BLaER1 (cell line): ENCODE measurements around the gene VPS45.

Source experiments
- H3K27ac ChIP-seq: shearing (Covaris generic); formaldehyde crosslinking; 2 replicates; pipeline ENCODE4 v1.8.1; 2022
- H3K27me3 ChIP-seq: shearing (Covaris generic); formaldehyde crosslinking; 2 replicates; pipeline ENCODE4 v1.8.1; 2022
- H3K36me3 ChIP-seq: shearing (Covaris generic); formaldehyde crosslinking; 2 replicates; pipeline ENCODE4 v1.8.1; 2022
- H3K4me1 ChIP-seq: shearing (Covaris generic); formaldehyde crosslinking; 2 replicates; pipeline ENCODE4 v1.8.1; 2022
- H3K4me2 ChIP-seq: shearing (Covaris generic); formaldehyde crosslinking; 2 replicates; pipeline ENCODE4 v1.8.1; 2022
- H3K4me3 ChIP-seq: shearing (Covaris generic); formaldehyde crosslinking; 2 replicates; pipeline ENCODE4 v1.8.1; 2022
- H3K9ac ChIP-seq: shearing (Covaris generic); formaldehyde crosslinking; 2 replicates; pipeline ENCODE4 v1.8.1; 2022
- H3K9me3 ChIP-seq: shearing (Covaris generic); formaldehyde crosslinking; 2 replicates; pipeline ENCODE4 v1.8.1; 2022
- H4K20me1 ChIP-seq: shearing (Covaris generic); formaldehyde crosslinking; 2 replicates; pipeline ENCODE4 v1.8.1; 2022
- Cebpa-rat ChIP-seq: shearing (Covaris generic); IDR thresholded peaks from 2 replicates; pipeline ENCODE4 v1.8.1; 2022

Gene VPS45

DNA sequence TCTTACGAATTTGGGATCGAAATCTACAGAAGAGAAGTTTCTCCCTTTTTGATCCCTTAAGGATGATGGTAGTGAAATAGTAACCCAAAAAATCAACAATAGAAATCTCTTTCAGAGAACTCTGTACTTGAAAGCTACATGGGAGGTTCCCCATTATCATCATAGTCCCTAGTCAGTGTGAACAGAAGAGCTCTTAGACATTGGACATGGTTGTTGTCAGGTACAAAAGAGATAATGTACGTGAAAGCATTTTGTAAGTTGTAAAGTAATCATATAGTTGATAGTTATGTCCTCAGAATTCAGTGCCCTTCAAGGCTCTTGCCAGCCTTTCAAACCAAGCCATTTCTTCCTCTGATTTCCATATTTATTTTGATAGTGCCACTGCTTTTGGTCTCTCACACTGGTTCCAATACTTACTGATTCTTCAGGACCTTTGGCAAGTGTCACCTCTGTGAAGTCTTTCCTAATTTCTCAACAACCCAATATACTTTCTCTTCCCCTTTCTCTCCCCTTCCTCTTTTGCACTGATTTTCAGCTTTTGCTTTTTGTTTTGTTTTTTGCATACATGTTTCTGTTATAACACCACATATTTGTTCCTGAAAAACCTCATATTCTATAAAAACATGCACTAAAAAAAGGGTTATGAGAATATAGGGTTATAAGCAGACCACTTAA is 22.4 kb downstream of the VPS45 start:
- H3K4me1 ChIP-seq = peaks cover 7% of the 10 kb centered on the region; the same call in 1 of the 2 replicates

GRCh38 chr1:150092180-150092791 is 24.7 kb downstream of the VPS45 start:
- no peaks in the 10 kb centered on the region for H4K20me1 ChIP-seq
- H3K27me3 ChIP-seq = no peaks in the 10 kb centered on the region
- H3K4me3 ChIP-seq = no peak overlapping the region
- no peak for TF ChIP-seq Cebpa-rat
- no peak overlapping the region for H3K9ac ChIP-seq
- H3K36me3 ChIP-seq = peaks cover 13% of the 10 kb centered on the region
- no peaks in the 10 kb centered on the region for H3K9me3 ChIP-seq
- H3K4me2 ChIP-seq = no peak overlapping the region
- peaks cover 7% of the 10 kb centered on the region; the same call in 1 of the 2 replicates for H3K4me1 ChIP-seq
- no peak overlapping the region for H3K27ac ChIP-seq

More for the DNA sequence above, 22.4 kb downstream of the VPS45 start:
- H3K27me3 ChIP-seq = no peaks in the 10 kb centered on the region
- no peak overlapping the region for H3K9ac ChIP-seq
- H3K4me3 ChIP-seq = no peak overlapping the region
- H3K36me3 ChIP-seq = peaks cover 16% of the 10 kb centered on the region
- no peaks in the 10 kb centered on the region for H4K20me1 ChIP-seq
- TF ChIP-seq Cebpa-rat = no peak
- H3K4me2 ChIP-seq = no peak overlapping the region
- no peak overlapping the region for H3K27ac ChIP-seq
- no peaks in the 10 kb centered on the region for H3K9me3 ChIP-seq

DNA sequence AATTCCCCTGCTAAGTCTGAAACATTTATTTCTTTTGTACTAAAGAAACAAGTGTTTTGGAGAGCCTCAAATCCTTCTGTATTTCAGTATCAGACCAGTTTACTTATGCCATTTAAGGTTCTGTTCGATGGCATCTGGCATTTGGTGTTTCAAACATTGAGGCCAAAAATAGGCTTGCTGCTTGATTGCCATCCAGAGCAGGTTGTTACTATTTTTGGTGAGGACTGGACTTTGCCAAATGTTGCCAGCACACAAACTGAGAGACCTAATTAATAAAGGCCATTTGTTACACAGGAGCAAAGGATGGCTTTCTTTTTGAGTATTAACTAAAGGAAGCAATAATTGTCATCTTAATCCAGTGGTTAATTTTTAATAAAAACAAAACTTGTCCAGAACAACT is 26.2 kb downstream of the VPS45 start:
- peaks cover 1% of the 10 kb centered on the region for H3K36me3 ChIP-seq
- H3K27me3 ChIP-seq = no peaks in the 10 kb centered on the region
- no peak overlapping the region for H3K4me2 ChIP-seq
- H3K27ac ChIP-seq = no peak overlapping the region
- H3K4me1 ChIP-seq = peaks cover 7% of the 10 kb centered on the region; the same call in 1 of the 2 replicates
- H3K9ac ChIP-seq = no peak overlapping the region
- TF ChIP-seq Cebpa-rat = no peak
- no peaks in the 10 kb centered on the region for H4K20me1 ChIP-seq
- H3K9me3 ChIP-seq = no peaks in the 10 kb centered on the region
- H3K4me3 ChIP-seq = no peak overlapping the region

DNA sequence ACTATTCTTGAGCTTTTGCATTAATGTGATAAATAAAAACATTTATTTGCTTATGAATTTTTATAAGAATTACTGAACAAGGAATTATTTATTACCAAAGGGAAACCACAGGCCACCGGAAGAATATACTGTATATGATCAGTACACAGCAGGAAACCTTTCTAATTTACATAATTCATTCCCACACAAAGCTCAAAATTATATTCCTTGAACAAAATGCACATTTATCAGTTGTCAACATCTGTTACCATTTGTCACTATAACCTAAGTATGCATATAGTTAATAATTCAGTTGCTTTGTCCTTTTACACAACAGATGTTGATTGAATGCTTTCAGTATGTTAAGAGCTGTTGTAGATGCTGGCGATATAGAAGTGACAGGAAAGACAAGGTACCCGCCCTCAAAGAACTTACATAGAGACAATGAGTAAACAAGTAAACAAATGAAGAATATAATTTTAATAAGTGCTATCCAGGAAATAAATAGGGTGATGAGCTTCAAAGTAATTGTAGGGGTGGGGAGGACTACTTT is 27.2 kb downstream of the VPS45 start:
- Histone ChIP-seq H3K4me2 (no peak overlapping the region), H3K9me3 (no peaks in the 10 kb centered on the region), H3K4me1 (peaks cover 9% of the 10 kb centered on the region; the same call in 1 of the 2 replicates), H3K36me3 (peaks cover 9% of the 10 kb centered on the region), H3K4me3 (no peak overlapping the region), H3K27ac (no peak overlapping the region), H4K20me1 (no peaks in the 10 kb centered on the region), H3K9ac (no peak overlapping the region), H3K27me3 (no peaks in the 10 kb centered on the region)
- no peak for TF ChIP-seq Cebpa-rat

DNA sequence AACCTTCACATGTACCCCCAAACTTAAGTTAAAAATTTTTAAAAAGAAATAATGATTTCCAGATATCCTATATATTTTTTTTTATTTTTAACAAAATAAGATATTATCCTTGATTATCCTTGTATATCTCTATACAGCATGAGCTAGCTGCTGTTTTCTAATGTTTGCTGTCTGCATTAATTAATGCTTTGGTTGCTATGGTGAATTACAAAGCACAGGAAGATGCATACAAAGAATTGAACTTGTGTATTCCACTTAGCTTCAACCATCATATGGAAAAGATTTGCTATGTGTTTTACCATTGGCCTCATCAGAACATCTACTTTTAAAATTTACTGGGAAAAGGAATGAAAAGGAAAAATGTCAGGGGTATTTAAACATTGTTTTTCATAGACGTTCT is 35.4 kb downstream of the VPS45 start:
- H3K27me3 ChIP-seq = no peaks in the 10 kb centered on the region
- no peak overlapping the region for H3K4me3 ChIP-seq
- H3K9me3 ChIP-seq = peaks cover 10% of the 10 kb centered on the region
- no peak overlapping the region for H3K9ac ChIP-seq
- no peak for TF ChIP-seq Cebpa-rat
- H3K4me2 ChIP-seq = no peak overlapping the region
- H3K27ac ChIP-seq = no peak overlapping the region
- H3K4me1 ChIP-seq = 0 out of 2 replicates have a peak, but pooled peaks cover 6% of the 10 kb centered on the region
- peaks cover 22% of the 10 kb centered on the region for H3K36me3 ChIP-seq
- no peaks in the 10 kb centered on the region for H4K20me1 ChIP-seq

DNA sequence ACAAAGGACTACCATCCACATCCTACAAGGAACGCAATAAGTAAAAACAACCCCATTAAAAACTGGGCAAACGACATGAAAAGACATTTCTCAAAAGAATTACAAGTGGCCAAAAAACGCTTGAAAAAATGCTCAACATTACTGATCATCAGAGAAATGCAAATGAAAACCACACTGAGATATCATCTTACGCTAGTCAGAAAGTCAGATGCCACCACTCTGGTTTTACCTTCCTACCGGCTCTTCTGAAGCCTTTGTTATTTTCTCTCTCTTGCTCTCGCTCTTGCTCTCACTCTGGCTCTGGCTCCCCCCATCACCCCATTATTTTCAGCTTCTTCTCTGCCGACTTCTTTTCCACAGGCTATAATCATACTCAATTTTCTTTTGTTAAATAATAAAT is 38.8 kb downstream of the VPS45 start:
- Histone ChIP-seq H3K27ac (no peak overlapping the region), H3K36me3 (0 out of 2 replicates have a peak, but pooled peaks cover 5% of the 10 kb centered on the region), H3K4me2 (no peak overlapping the region), H3K9me3 (no peaks in the 10 kb centered on the region), H3K27me3 (no peaks in the 10 kb centered on the region), H3K9ac (no peak overlapping the region), H3K4me1 (peaks cover 20% of the 10 kb centered on the region), H4K20me1 (no peaks in the 10 kb centered on the region), H3K4me3 (no peak overlapping the region)
- no peak for TF ChIP-seq Cebpa-rat

DNA sequence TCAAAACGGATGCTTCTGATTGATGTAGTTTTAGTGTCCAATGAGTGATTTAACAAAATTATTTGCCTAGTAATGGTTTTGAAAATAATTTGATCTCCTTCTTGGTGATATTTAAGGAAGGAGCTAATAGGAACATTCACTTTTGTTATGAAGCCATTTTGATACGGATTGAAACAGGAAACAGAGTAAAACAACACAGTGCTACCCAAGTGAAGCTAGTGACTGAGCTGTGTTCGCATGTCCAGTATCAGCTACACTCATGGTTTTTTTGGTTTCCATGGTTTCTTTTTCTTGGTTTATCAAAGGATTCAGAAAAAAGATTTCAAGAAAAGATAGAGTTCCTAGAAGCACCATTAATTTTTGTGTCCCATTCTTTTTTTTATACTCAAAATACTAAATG is 42.0 kb downstream of the VPS45 start:
- peaks cover 16% of the 10 kb centered on the region for H3K36me3 ChIP-seq
- no peak overlapping the region for H3K4me3 ChIP-seq
- H3K9me3 ChIP-seq = peaks cover 13% of the 10 kb centered on the region
- H3K27me3 ChIP-seq = no peaks in the 10 kb centered on the region
- H3K4me1 ChIP-seq = peaks cover 20% of the 10 kb centered on the region
- peak overlapping the region; percentile 46 for H3K4me2 ChIP-seq
- no peak overlapping the region for H3K9ac ChIP-seq
- no peak for TF ChIP-seq Cebpa-rat
- H4K20me1 ChIP-seq = no peaks in the 10 kb centered on the region
- H3K27ac ChIP-seq = no peak overlapping the region

- H3K27ac ChIP-seq = no peak overlapping the region
- TF ChIP-seq Cebpa-rat = no peak
- H3K4me2 ChIP-seq = peak overlapping the region; percentile 46
- peaks cover 19% of the 10 kb centered on the region for H3K9me3 ChIP-seq
- H3K36me3 ChIP-seq = peaks cover 17% of the 10 kb centered on the region
- no peaks in the 10 kb centered on the region for H3K27me3 ChIP-seq
- H4K20me1 ChIP-seq = no peaks in the 10 kb centered on the region
- no peak overlapping the region for H3K4me3 ChIP-seq
- no peak overlapping the region for H3K9ac ChIP-seq
- peaks cover 20% of the 10 kb centered on the region for H3K4me1 ChIP-seq
These were observed 42.5 kb downstream of the VPS45 start for GRCh38 chr1:150110116-150110515.

DNA sequence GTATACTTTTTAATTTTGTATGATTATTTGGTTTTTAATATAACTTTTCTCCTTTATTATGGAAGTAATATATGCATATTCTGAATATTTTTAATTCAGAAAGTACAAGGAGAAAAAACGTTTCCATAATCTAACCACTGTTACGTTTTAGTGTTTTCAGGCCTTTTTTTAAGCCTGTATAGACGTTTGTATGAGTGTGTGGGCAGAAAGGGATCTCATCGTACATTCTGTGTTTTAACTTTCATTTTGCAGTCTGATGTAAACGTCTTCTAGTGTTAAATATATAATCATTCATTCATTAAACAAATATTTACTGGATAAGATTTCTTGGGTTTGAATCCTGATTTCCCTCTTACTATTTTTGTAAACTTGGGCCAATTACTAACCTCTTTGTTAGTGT is 44.1 kb downstream of the VPS45 start:
- TF ChIP-seq Cebpa-rat = no peak
- Histone ChIP-seq H3K27ac (no peak overlapping the region), H3K27me3 (no peaks in the 10 kb centered on the region), H3K9ac (no peak overlapping the region), H3K4me1 (peaks cover 20% of the 10 kb centered on the region), H3K4me2 (no peak overlapping the region), H4K20me1 (no peaks in the 10 kb centered on the region), H3K4me3 (no peak overlapping the region), H3K9me3 (peaks cover 26% of the 10 kb centered on the region), H3K36me3 (peaks cover 17% of the 10 kb centered on the region)

GRCh38 chr1:150115121-150115520 is 47.5 kb downstream of the VPS45 start:
- H3K27me3 ChIP-seq = no peaks in the 10 kb centered on the region
- H3K4me2 ChIP-seq = no peak overlapping the region
- peaks cover 17% of the 10 kb centered on the region for H3K36me3 ChIP-seq
- no peak overlapping the region for H3K9ac ChIP-seq
- peaks cover 26% of the 10 kb centered on the region for H3K9me3 ChIP-seq
- no peaks in the 10 kb centered on the region for H4K20me1 ChIP-seq
- H3K27ac ChIP-seq = no peak overlapping the region
- TF ChIP-seq Cebpa-rat = no peak
- peaks cover 5% of the 10 kb centered on the region for H3K4me1 ChIP-seq
- no peak overlapping the region for H3K4me3 ChIP-seq
